ENCODE measurements around the gene AWAT2.

DNA sequence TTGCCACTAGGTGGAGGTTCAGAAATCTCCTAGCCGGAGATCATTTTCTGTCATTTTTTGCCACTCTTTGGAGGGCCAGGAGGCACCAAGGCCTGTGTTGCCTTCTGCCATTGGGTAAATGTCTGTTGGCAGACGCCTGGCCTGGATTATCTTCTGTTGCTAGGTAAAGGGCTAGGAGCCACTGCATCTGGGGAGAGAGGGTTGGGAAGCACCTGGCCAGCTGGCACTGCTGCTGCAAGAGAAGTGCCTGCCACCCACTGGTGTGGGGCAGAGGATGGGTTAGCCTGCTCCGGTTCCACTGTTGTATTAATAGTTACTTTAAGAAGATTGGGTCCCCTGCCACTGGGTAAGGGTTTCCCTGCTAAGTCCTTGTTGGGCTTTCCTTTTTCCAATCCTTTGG, 58.1 kb downstream of the AWAT2 start:
- TF ChIP-seq CTCF (IDR thresholded peaks at IDR 0.05) (no peak), POLR2A (IDR thresholded peaks at IDR 0.05) (no peak)
